ENCODE data around the gene TAS2R43.
"Not testable (repeated sequence)": the region's sequence is repeated elsewhere in the genome, so short reads cannot be mapped to it uniquely, and the experiment has no call there.

TAS2R43 gene

DNA sequence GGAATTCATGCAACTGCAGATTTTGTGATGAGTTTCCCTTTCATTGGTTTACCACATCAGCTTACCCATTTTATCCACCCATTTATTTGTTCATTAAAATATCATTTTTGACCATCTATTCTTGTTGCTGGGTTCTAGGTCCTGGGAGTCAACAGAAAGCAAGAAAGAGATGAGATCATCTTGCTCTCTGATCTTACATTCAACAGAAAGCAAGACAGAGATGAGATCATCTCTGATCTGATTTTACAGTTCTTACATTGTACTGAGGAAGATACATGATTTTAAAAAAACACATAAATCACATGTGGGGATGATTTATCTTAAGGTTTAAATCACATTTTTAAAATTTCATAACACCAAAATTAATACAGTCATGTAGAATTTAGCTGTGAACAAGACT is 32.3 kb downstream of the TAS2R43 start:
- DNase-seq (ENCODE audit: low read depth) = no peak
- no peak overlapping the region for H3K4me3 ChIP-seq (ENCODE audit: low read depth, low read length)
- TF ChIP-seq, protein P1, sequence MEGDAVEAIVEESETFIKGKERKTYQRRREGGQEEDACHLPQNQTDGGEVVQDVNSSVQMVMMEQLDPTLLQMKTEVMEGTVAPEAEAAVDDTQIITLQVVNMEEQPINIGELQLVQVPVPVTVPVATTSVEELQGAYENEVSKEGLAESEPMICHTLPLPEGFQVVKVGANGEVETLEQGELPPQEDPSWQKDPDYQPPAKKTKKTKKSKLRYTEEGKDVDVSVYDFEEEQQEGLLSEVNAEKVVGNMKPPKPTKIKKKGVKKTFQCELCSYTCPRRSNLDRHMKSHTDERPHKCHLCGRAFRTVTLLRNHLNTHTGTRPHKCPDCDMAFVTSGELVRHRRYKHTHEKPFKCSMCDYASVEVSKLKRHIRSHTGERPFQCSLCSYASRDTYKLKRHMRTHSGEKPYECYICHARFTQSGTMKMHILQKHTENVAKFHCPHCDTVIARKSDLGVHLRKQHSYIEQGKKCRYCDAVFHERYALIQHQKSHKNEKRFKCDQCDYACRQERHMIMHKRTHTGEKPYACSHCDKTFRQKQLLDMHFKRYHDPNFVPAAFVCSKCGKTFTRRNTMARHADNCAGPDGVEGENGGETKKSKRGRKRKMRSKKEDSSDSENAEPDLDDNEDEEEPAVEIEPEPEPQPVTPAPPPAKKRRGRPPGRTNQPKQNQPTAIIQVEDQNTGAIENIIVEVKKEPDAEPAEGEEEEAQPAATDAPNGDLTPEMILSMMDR (IDR thresholded peaks at IDR 0.05; ENCODE audit: control insufficient read depth, extremely low read depth, insufficient read depth) = no peak

DNA sequence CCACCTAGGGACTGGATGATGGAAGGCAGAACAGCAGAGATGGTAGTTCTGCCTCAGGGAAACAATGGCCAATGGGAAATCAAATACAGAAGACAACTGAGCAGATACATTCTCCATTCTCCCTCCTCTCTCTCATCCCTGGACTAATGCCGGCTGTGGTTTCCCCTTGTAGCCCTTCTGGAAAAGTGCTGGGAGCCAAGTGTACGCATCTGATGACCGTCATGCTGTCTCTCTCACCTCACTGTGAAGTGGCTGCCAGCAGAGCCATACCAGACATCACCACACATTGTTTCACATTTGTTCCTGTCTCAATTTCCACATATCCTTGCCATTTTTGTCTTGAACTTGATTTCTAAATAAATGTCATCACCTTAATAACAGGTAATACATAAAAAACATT is 33.1 kb downstream of the TAS2R43 start:
- TF ChIP-seq, protein P1 (IDR thresholded peaks at IDR 0.05; ENCODE audit: control insufficient read depth, extremely low read depth, insufficient read depth) = no peak
- DNase-seq (ENCODE audit: low read depth) = no peak
- H3K4me3 ChIP-seq (ENCODE audit: low read depth, low read length) = no peak overlapping the region

DNA sequence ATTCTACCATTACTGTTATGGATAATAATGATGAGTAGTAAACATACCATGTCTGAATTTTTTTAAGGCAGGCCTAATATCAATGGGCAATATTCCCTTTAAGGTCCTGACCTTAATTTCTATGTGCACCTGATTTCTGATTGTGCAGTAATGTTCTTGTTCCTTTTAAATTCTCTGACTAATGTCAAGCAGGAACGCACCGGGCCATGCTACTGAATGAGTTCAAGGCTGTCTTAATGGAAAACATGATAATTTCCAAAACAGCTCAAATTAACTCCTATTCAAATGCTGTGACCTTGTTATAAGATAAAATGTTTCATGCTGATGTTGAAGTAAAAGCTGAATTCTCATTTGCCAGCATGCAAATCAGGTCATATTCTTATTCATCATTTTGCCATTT is 36.8 kb downstream of the TAS2R43 start:
- H3K4me3 ChIP-seq (ENCODE audit: low read depth, low read length) = no peak overlapping the region
- no peak for DNase-seq (ENCODE audit: low read depth)
- TF ChIP-seq, protein P1 (IDR thresholded peaks at IDR 0.05; ENCODE audit: control insufficient read depth, extremely low read depth, insufficient read depth) = no peak

DNA sequence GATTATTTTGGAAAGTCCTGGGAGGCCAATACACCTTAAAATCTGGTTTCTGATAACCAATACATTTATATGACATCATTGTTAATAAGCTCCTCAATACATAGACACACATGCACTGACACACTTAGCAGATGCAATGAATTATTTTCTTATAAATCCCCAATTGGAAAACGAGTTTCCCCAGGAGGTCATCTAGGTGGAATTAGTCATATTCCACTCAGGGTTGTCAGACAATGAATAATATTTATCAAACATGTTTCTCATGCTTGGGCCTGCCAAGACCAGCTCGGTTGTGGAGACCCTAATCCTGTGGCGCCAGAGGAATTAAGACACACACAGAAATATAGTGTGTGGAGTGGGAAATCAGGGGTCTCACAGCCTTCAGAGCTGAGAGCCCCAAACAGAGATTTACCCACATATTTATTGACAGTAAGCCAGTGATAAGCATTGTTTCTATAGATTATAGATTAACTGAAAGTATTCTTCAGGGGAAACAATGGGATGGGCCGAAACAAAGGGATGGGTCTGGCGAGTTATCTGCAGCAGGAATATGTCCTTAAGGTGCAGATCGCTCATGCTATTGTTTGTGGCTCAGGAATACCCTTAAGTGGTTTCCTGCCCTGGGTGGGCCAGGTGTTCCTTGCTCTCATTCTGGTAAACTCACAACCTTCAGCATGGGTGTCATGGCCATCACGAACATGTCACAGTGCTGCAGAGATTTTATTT is 42.1 kb downstream of the TAS2R43 start:
- DNase-seq (ENCODE audit: low read depth); H3K4me3 ChIP-seq (ENCODE audit: low read depth, low read length): not testable (repeated sequence)

DNA sequence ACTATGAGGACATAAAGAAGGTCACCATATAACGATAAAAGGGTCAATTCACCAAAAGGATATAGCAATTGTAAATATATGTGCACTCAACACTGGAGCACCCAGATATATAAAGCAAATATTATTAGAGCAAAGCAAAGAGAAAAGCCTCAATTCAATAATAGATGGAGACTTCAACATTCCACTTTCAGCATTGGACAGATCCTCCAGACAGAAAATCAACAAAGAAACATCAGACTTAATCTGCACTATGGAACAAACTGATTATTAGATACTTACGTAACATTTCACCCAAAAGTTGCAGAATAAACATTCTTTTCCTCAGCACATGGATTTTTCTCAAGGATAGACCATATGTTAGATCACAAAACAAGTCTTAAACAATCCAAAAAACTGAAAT is 50.7 kb downstream of the TAS2R43 start:
- DNase-seq (ENCODE audit: low read depth); H3K4me3 ChIP-seq (ENCODE audit: low read depth, low read length): not testable (repeated sequence)
